GM12878 (cell line): Measurements from ENCODE around the gene ADGRV1. TPM values are rescaled to one million over a fixed set of nuclear protein-coding genes. Genes with fewer than 3 reads are reported as not detected.

Experiments
- ATAC-seq: fragments of 200-7000 bp; cut with Tn5 transposase; 3 replicates; pipeline ENCODE4 v1.9.1; 2020; ENCODE audit warnings: mild to moderate bottlenecking, moderate library complexity
- BruUV-seq: library from RNA; stranded (reverse); fragments of 400-500 nt; replicated peaks from 2 replicates; lab custom pipeline; 2021; lab: Mats Ljungman, UMichigan
- CTCF ChIA-PET: fragments of 300-600 bp; sonication (Branson Sonifier 250); formaldehyde crosslinking; extraction: SDS; loops from one replicate; lab custom pipeline; 2021; ENCODE audit warnings: inconsistent platforms; lab: Yijun Ruan, JAX
- POLR2A ChIA-PET: fragments of 350-600 bp; formaldehyde crosslinking; extraction: SDS; loops from one replicate; lab custom pipeline; 2021; ENCODE audit warnings: inconsistent platforms; lab: Charles Lee
- RAD21 ChIA-PET: fragments of 300-600 bp; sonication (Branson Sonifier 250); formaldehyde crosslinking; loops from one replicate; lab custom pipeline; 2023; ENCODE audit warnings: antibody characterized with exemption; ENCODE audit not compliant: unreplicated experiment; lab: Charles Lee
- SMC1A ChIA-PET: fragments of 300-600 bp; sonication (Branson Sonifier 250); formaldehyde crosslinking; loops from one replicate; lab custom pipeline; 2023; ENCODE audit not compliant: unreplicated experiment, uncharacterized antibody; lab: Charles Lee
- DNase-seq: peaks from one replicate; pipeline ENCODE4 v3.0.0-alpha.2; 2011; ENCODE audit warnings: low read depth, low spot score
- FAIRE-seq: peaks from 3 replicates; lab custom pipeline; 2011; peaks lifted over from hg19 to GRCh38; lab: Jason Lieb, UNC
- H2AFZ ChIP-seq: 2 replicates; pipeline ENCODE4 v1.6.0; 2011; ENCODE audit warnings: low read depth, low read length, control low read depth; ENCODE audit not compliant: control insufficient read depth
- H3K27ac ChIP-seq: 2 replicates; pipeline ENCODE4 v1.5.1; 2011; ENCODE audit warnings: control low read depth; ENCODE audit not compliant: control insufficient read depth, insufficient read depth
- H3K27me3 ChIP-seq, 2 experiments: replicated peaks in 1 of 2; 2 replicates each; pipeline versions ENCODE4 v1.6.0 to v1.6.1; 2011; ENCODE audit warnings: low read length in 1 of 2; ENCODE audit not compliant: control insufficient read depth in 2 of 2, insufficient read depth in 2 of 2
- H3K36me3 ChIP-seq, 2 experiments: 2 replicates each; pipeline ENCODE4 v1.5.1; 2011; ENCODE audit warnings: low read length in 1 of 2; ENCODE audit not compliant: control insufficient read depth in 2 of 2, insufficient read depth in 2 of 2
- H3K4me1 ChIP-seq: 2 replicates; pipeline ENCODE4 v1.6.1; 2011; ENCODE audit warnings: mild to moderate bottlenecking, low read length, moderate library complexity, mixed read lengths; ENCODE audit not compliant: control insufficient read depth, insufficient read depth
- H3K4me2 ChIP-seq: 2 replicates; pipeline ENCODE4 v1.6.0; 2011; ENCODE audit warnings: control low read depth; ENCODE audit not compliant: control insufficient read depth, insufficient read depth
- H3K4me3 ChIP-seq: fragments of 200-600 bp; sonication (generic); 2 replicates; pipeline ENCODE4 v1.5.1; 2016
- H3K79me2 ChIP-seq: 2 replicates; pipeline ENCODE4 v1.6.0; 2011; ENCODE audit warnings: low read length; ENCODE audit not compliant: control insufficient read depth, insufficient read depth
- H3K9ac ChIP-seq: 2 replicates; pipeline ENCODE4 v1.8.0; 2011; ENCODE audit warnings: low read length, control low read depth, mixed read lengths; ENCODE audit not compliant: control insufficient read depth, insufficient read depth
- H3K9me3 ChIP-seq: replicated peaks from 3 replicates; pipeline ENCODE4 v1.5.1; 2011; ENCODE audit warnings: mild to moderate bottlenecking, low read length; ENCODE audit not compliant: control insufficient read depth, insufficient read depth
- H4K20me1 ChIP-seq: 2 replicates; pipeline ENCODE4 v1.6.0; 2011; ENCODE audit not compliant: control insufficient read depth, insufficient read depth
- NFXL1 ChIP-seq: fragments of 450-650 bp; IDR thresholded peaks from 2 replicates; pipeline ENCODE4 v1.6.1; 2017; ENCODE audit warnings: antibody characterized with exemption, mild to moderate bottlenecking, borderline replicate concordance
- NR2F1 ChIP-seq: fragments of 450-650 bp; conservative IDR thresholded peaks from 2 replicates; pipeline ENCODE4 v1.6.1; 2017; ENCODE audit warnings: mild to moderate bottlenecking
- WGBS: methylation state at CpG from one replicate; pipeline ENCODE4 v1.1.6; 2016; ENCODE audit warnings: low lambda C conversion rate; ENCODE audit not compliant: insufficient replicate concordance, insufficient coverage; ENCODE audit errors: missing lambda C conversion rate; 5-methylcytosine and 5-hydroxymethylcytosine counted together
- in situ Hi-C: fragments of 300-500 bp; cut with MboI; formaldehyde crosslinking; loops from 9 replicates; pipeline ENCODE4 v1.14.3; 2018; ENCODE audit warnings: mixed read lengths
- intact Hi-C: fragments of 100-400 bp; cut with micrococcal nuclease; formaldehyde crosslinking; loops from one replicate; pipeline ENCODE4 v1.14.2; 2022; ENCODE audit not compliant: unreplicated experiment
- polyA plus RNA-seq, 11 experiments: library from polyadenylated mRNA; depleted of rRNA in 4 of 11; unstranded in 6 of 11; stranded (reverse) in 5 of 11; fragments of >200 nt; fragmentation: Nextera tagmentation in 4 of 11; fragmentation: Illumina TruSeq in 1 of 11; extraction: Ambion mirVana in 4 of 11; extraction: Trizol in 1 of 11; gene quantifications; 1 replicate in 1 of 11; 2 replicates in 10 of 11; pipeline versions ENCODE4 v1.2.1 to v1.2.3, GENCODE V29; 2011 to 2016; ENCODE audit warnings: inconsistent platforms in 2 of 11, missing spikeins in 2 of 11, low read depth in 1 of 11
- total RNA-seq, 4 experiments: library from RNA; depleted of rRNA in 3 of 4; stranded (reverse); fragments of >200 nt in 3 of 4; fragmentation: Illumina TruSeq in 1 of 4; extraction: Trizol in 1 of 4; gene quantifications; 2 replicates each; pipeline versions ENCODE4 v1.2.1 to v1.2.3, GENCODE V29; 2013 to 2021
- TF ChIP-seq, protein P1 (sequence below), 3 experiments: IDR thresholded peaks in 2 of 3; conservative IDR thresholded peaks in 1 of 3; 2 replicates each; pipeline ENCODE4 v1.5.1; 2011; ENCODE audit warnings: low read depth in 3 of 3, low read length in 3 of 3, mild to moderate bottlenecking in 3 of 3, control low read depth in 2 of 3, moderate library complexity in 2 of 3, inconsistent platforms in 1 of 3, mixed read lengths in 1 of 3; ENCODE audit not compliant: control insufficient read depth in 2 of 3, insufficient read depth in 1 of 3; ENCODE audit errors: extremely low read depth in 1 of 3

ADGRV1 gene
- total and polyA plus RNA-seq, 10 of the 15 experiments (the other 5 are each of a cell fraction or from before 2014, with no cell fraction given): 0.04 to 8.1 (median 0.16) TPM; not detected in 1

DNA sequence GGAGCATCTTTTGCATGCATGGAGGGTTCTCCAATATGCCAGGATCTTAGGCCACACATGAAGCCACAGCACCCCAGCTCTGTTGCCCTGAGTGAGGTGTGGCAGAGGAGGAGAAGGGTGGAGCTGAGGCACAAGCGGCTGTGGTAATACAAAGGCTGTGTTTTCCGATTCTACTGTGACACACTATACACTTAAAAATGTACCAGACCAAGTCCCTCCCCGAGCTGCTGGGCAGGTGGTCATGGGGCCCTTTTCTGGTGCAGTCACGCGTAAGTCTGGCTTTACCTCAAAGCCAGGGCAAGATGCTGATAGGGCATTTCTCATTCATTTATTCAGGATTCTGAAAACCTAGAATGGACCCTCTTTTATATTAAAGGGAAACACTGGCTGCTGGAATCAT lies 3.7 kb downstream of the ADGRV1 start:
- no peaks in the 10 kb centered on the region for H3K36me3 ChIP-seq
- no TSS peak for BruUV-seq
- POLR2A ChIA-PET: no interaction called here
- FAIRE-seq: no peak
- no peak overlapping the region for H3K4me2 ChIP-seq
- RAD21 ChIA-PET: no interaction called here
- H3K27ac ChIP-seq: no peak overlapping the region
- no peak overlapping the region for H2AFZ ChIP-seq
- no peak overlapping the region for H3K4me3 ChIP-seq
- CTCF ChIA-PET: no interaction called here
- in situ Hi-C loops (no loop called here), intact Hi-C loops (no loop called here)
- no peak overlapping the region for H3K9ac ChIP-seq
- no peak for ATAC-seq
- no peaks in the 10 kb centered on the region for H3K9me3 ChIP-seq
- H3K79me2 ChIP-seq: no peaks in the 10 kb centered on the region
- 77% methylated on average over 5 of the region's 5 CpGs for WGBS
- TF ChIP-seq NR2F1 (no peak), NFXL1 (no peak)
- H4K20me1 ChIP-seq: no peaks in the 10 kb centered on the region
- DNase-seq: no peak
- SMC1A ChIA-PET: no interaction called here
- H3K27me3 ChIP-seq: peaks cover 3 to 14% of the 10 kb centered on the region in 2 experiments; a peak in 2 of 4 replicates
- no peaks in the 10 kb centered on the region for H3K4me1 ChIP-seq

- no TSS peak for BruUV-seq
- ChIA-PET SMC1A (no interaction called here), POLR2A (no interaction called here), CTCF (no interaction called here)
- intact Hi-C loops: no loop called here
- no peak overlapping the region for H3K9ac ChIP-seq
- no peak for FAIRE-seq
- H3K4me3 ChIP-seq: no peak overlapping the region
- no peak overlapping the region for H3K4me2 ChIP-seq
- no peak overlapping the region for H3K27ac ChIP-seq
- WGBS: 0% methylated on average over 1 of the region's 1 CpG
- TF ChIP-seq, protein P1, sequence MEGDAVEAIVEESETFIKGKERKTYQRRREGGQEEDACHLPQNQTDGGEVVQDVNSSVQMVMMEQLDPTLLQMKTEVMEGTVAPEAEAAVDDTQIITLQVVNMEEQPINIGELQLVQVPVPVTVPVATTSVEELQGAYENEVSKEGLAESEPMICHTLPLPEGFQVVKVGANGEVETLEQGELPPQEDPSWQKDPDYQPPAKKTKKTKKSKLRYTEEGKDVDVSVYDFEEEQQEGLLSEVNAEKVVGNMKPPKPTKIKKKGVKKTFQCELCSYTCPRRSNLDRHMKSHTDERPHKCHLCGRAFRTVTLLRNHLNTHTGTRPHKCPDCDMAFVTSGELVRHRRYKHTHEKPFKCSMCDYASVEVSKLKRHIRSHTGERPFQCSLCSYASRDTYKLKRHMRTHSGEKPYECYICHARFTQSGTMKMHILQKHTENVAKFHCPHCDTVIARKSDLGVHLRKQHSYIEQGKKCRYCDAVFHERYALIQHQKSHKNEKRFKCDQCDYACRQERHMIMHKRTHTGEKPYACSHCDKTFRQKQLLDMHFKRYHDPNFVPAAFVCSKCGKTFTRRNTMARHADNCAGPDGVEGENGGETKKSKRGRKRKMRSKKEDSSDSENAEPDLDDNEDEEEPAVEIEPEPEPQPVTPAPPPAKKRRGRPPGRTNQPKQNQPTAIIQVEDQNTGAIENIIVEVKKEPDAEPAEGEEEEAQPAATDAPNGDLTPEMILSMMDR (IDR thresholded peaks at IDR 0.05 in 2 of 3, conservative IDR thresholded peaks at IDR 0.05 in 1 of 3; ENCODE audit: control insufficient read depth in 2 of 3, extremely low read depth in 1 of 3, insufficient read depth in 1 of 3, low read depth in 3 of 3, low read length in 3 of 3): no peak
- TF ChIP-seq, all 136 proteins: peak for 0
- no peaks in the 10 kb centered on the region for H3K79me2 ChIP-seq
- H3K4me1 ChIP-seq: no peaks in the 10 kb centered on the region
- in situ Hi-C loops: no loop called here
- no peak overlapping the region for H2AFZ ChIP-seq
- RAD21 ChIA-PET: no interaction called here
- H3K9me3 ChIP-seq: no peaks in the 10 kb centered on the region
- ATAC-seq (no peak), DNase-seq (no peak)
- no peaks in the 10 kb centered on the region for H4K20me1 ChIP-seq
- no peaks in the 10 kb centered on the region for H3K36me3 ChIP-seq
- peaks cover 3 to 11% of the 10 kb centered on the region in 2 experiments; a peak in 2 of 4 replicates for H3K27me3 ChIP-seq
These were observed 4.5 kb downstream of the ADGRV1 start for GRCh38 chr5:90563108-90563507.
